OCI-LY1 (cell line): Measurements from ENCODE around the gene LARGE2.

Experiments
- H2AFZ ChIP-seq: fragments of 200-600 bp; sonication (generic), shearing (Covaris generic); 2 replicates; pipeline ENCODE4 v1.6.0; 2014; ENCODE audit warnings: antibody characterized with exemption, mild to moderate bottlenecking, low read length
- H3F3A ChIP-seq: fragments of 200-600 bp; sonication (generic), shearing (Covaris generic); 2 replicates; pipeline ENCODE4 v1.6.0; 2014; ENCODE audit warnings: mild to moderate bottlenecking, antibody characterized with exemption, low read length, moderate library complexity; ENCODE audit not compliant: insufficient read depth
- H3K27ac ChIP-seq: fragments of 200-600 bp; sonication (generic); 2 replicates; pipeline ENCODE4 v1.5.1; 2014; ENCODE audit warnings: low read length, mixed run types, mild to moderate bottlenecking, low read depth; ENCODE audit not compliant: poor library complexity, severe bottlenecking
- H3K27me3 ChIP-seq: fragments of 200-600 bp; sonication (generic); 2 replicates; pipeline ENCODE4 v1.6.0; 2014; ENCODE audit warnings: antibody characterized with exemption, mild to moderate bottlenecking, low read length, moderate library complexity; ENCODE audit not compliant: insufficient read depth
- H3K36me3 ChIP-seq: fragments of 200-600 bp; sonication (generic); 2 replicates; pipeline ENCODE4 v1.6.1; 2014; ENCODE audit warnings: mild to moderate bottlenecking, antibody characterized with exemption, low read length, moderate library complexity, mixed read lengths; ENCODE audit not compliant: insufficient read depth
- H3K4me1 ChIP-seq: fragments of 200-600 bp; sonication (generic); 2 replicates; pipeline ENCODE4 v1.5.1; 2014; ENCODE audit warnings: mild to moderate bottlenecking, low read length, moderate library complexity; ENCODE audit not compliant: insufficient read depth, severe bottlenecking
- H3K4me2 ChIP-seq: fragments of 200-600 bp; sonication (generic), shearing (Covaris generic); 2 replicates; pipeline ENCODE4 v1.6.1; 2014; ENCODE audit warnings: low read length
- H3K4me3 ChIP-seq: fragments of 200-600 bp; sonication (generic); 2 replicates; pipeline ENCODE4 v1.5.1; 2014; ENCODE audit warnings: low read length, low read depth, mild to moderate bottlenecking, mixed read lengths; ENCODE audit not compliant: poor library complexity, severe bottlenecking
- H3K79me2 ChIP-seq: fragments of 200-600 bp; shearing (Covaris generic); 2 replicates; pipeline ENCODE4 v1.6.1; 2016; ENCODE audit warnings: mixed run types, low read length, mixed read lengths; ENCODE audit not compliant: insufficient read depth
- H3K9ac ChIP-seq: fragments of 200-600 bp; sonication (generic), shearing (Covaris generic); 2 replicates; pipeline ENCODE4 v1.6.1; 2014; ENCODE audit warnings: mild to moderate bottlenecking, low read length, mixed read lengths
- H3K9me2 ChIP-seq: fragments of 200-600 bp; sonication (generic), shearing (Covaris generic); 2 replicates; pipeline ENCODE4 v1.6.1; 2014; ENCODE audit warnings: low read depth, mild to moderate bottlenecking, low read length, mixed read lengths
- H3K9me3 ChIP-seq: fragments of 200-600 bp; shearing (Covaris generic); 2 replicates; pipeline ENCODE4 v1.6.1; 2014; ENCODE audit warnings: low read length, mixed read lengths
- H4K20me1 ChIP-seq: fragments of 200-600 bp; sonication (generic), shearing (Covaris generic); 2 replicates; pipeline ENCODE4 v1.6.0; 2016; ENCODE audit warnings: mild to moderate bottlenecking, low read length; ENCODE audit not compliant: insufficient read depth
- EZH2 ChIP-seq: fragments of 200-600 bp; sonication (generic), shearing (Covaris generic); IDR thresholded peaks from 2 replicates; pipeline ENCODE4 v1.8.0; 2017; ENCODE audit warnings: borderline replicate concordance, mixed run types, mild to moderate bottlenecking, antibody characterized with exemption, low read length, moderate library complexity, mixed read lengths
- TF ChIP-seq, protein P1 (sequence below): fragments of 200-600 bp; sonication (generic), shearing (Covaris generic); IDR thresholded peaks from 2 replicates; pipeline ENCODE4 v1.5.1; 2017; ENCODE audit warnings: mild to moderate bottlenecking, antibody characterized with exemption, low read length, moderate library complexity, mixed read lengths

Gene LARGE2

DNA sequence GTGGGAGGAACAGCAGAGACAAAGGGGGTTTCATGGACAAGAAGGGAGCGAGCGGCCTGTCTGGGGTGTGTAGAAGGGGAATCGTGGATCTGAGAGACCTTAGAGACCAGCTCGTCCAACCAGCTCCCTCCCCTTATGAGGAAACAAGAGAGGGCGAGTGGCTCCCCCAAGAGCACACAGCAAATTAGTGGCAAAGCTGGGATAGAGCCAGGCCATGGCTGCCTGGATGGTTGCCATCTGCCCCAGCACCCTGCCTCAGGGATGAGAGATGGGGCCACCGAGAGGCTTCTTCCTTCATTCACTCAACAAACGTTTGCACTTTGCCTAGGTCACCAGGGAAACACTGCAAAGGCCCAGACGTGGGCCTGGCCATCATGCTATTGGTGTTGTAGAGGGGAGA is 32.9 kb upstream of the LARGE2 start:
- Histone ChIP-seq H3K9me2 (no peaks in the 10 kb centered on the region), H4K20me1 (no peaks in the 10 kb centered on the region), H2AFZ (no peak overlapping the region), H3K27me3 (peaks cover 4% of the 10 kb centered on the region; the same call in 1 of the 2 replicates), H3K9ac (no peak overlapping the region), H3K27ac (no peak overlapping the region), H3F3A (no peaks in the 10 kb centered on the region), H3K9me3 (no peaks in the 10 kb centered on the region), H3K4me2 (no peak overlapping the region), H3K36me3 (no peaks in the 10 kb centered on the region), H3K4me1 (peaks cover 9% of the 10 kb centered on the region), H3K4me3 (no peak overlapping the region), H3K79me2 (no peaks in the 10 kb centered on the region)
- TF ChIP-seq EZH2 = no peak
- TF ChIP-seq, protein P1, sequence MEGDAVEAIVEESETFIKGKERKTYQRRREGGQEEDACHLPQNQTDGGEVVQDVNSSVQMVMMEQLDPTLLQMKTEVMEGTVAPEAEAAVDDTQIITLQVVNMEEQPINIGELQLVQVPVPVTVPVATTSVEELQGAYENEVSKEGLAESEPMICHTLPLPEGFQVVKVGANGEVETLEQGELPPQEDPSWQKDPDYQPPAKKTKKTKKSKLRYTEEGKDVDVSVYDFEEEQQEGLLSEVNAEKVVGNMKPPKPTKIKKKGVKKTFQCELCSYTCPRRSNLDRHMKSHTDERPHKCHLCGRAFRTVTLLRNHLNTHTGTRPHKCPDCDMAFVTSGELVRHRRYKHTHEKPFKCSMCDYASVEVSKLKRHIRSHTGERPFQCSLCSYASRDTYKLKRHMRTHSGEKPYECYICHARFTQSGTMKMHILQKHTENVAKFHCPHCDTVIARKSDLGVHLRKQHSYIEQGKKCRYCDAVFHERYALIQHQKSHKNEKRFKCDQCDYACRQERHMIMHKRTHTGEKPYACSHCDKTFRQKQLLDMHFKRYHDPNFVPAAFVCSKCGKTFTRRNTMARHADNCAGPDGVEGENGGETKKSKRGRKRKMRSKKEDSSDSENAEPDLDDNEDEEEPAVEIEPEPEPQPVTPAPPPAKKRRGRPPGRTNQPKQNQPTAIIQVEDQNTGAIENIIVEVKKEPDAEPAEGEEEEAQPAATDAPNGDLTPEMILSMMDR = no peak

DNA sequence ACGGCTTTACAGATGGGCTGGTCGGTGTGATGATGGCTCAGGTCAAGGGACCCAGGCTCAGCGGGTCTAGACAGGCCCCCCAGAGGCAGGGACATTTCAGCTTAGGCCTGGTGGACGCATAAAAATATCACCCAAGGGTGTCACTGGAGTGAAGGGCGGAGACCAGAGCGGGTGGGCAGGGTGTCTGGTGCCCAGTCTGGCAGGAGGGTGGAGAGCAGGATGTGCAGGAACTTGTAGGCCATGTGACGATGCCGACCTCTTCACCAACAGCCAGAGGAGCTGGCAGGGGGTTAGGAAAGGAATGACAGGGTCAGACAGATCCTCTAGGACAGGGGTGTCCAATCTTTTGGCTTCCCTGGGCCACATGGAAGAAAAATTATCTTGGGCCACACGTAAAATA is 32.5 kb upstream of the LARGE2 start:
- Histone ChIP-seq H3F3A (no peaks in the 10 kb centered on the region), H3K36me3 (no peaks in the 10 kb centered on the region), H3K9me3 (no peaks in the 10 kb centered on the region), H3K27ac (no peak overlapping the region), H3K9ac (no peak overlapping the region), H2AFZ (no peak overlapping the region), H3K79me2 (no peaks in the 10 kb centered on the region), H3K27me3 (peaks cover 4% of the 10 kb centered on the region; the same call in 1 of the 2 replicates), H3K4me3 (no peak overlapping the region), H3K4me1 (peaks cover 8% of the 10 kb centered on the region), H3K9me2 (no peaks in the 10 kb centered on the region), H4K20me1 (no peaks in the 10 kb centered on the region), H3K4me2 (no peak overlapping the region)
- TF ChIP-seq, protein P1 = no peak
- TF ChIP-seq EZH2 = no peak

GRCh38 chr11:45890886-45891550 is 31.4 kb upstream of the LARGE2 start:
- Histone ChIP-seq H3K4me3 (no peak overlapping the region), H4K20me1 (no peaks in the 10 kb centered on the region), H3K36me3 (no peaks in the 10 kb centered on the region), H3K9me2 (no peaks in the 10 kb centered on the region), H3K27me3 (peaks cover 4% of the 10 kb centered on the region; the same call in 1 of the 2 replicates), H3K9ac (no peak overlapping the region), H2AFZ (no peak overlapping the region), H3K4me2 (no peak overlapping the region), H3K27ac (no peak overlapping the region), H3K79me2 (no peaks in the 10 kb centered on the region), H3K9me3 (no peaks in the 10 kb centered on the region), H3F3A (no peaks in the 10 kb centered on the region), H3K4me1 (peaks cover 1% of the 10 kb centered on the region)
- no peak for TF ChIP-seq EZH2

- H4K20me1 ChIP-seq = no peaks in the 10 kb centered on the region
- no peak overlapping the region for H3K9ac ChIP-seq
- H3K36me3 ChIP-seq = no peaks in the 10 kb centered on the region
Measured at GRCh38 chr11:45892856-45893255, 29.6 kb upstream of the LARGE2 start.

More at GRCh38 chr11:45892856-45893255, 29.6 kb upstream of the LARGE2 start:
- Histone ChIP-seq H3K9me2 (no peaks in the 10 kb centered on the region), H3K79me2 (no peaks in the 10 kb centered on the region), H3K4me1 (no peaks in the 10 kb centered on the region), H3K27ac (no peak overlapping the region), H3F3A (no peaks in the 10 kb centered on the region), H3K4me3 (no peak overlapping the region), H3K4me2 (no peak overlapping the region), H3K9me3 (no peaks in the 10 kb centered on the region), H3K27me3 (peaks cover 4% of the 10 kb centered on the region; the same call in 1 of the 2 replicates), H2AFZ (no peak overlapping the region)
- no peak for TF ChIP-seq EZH2
- TF ChIP-seq, protein P1 = no peak
